Liver (tissue), 9 donors: ENCODE results near the gene BAHD1. TPM values are rescaled to one million over a fixed set of nuclear protein-coding genes. Genes with fewer than 3 reads are reported as not detected.

Experiments used
- DNase-seq: peaks from one replicate; pipeline ENCODE4 v3.0.0-alpha.2; 2017; ENCODE audit warnings: low spot score
- H3K27ac ChIP-seq, 2 donors: one replicate each; pipeline ENCODE4 v1.7.0; 2013; ENCODE audit warnings: inconsistent platforms in 2 of 2, low read length in 2 of 2, control low read depth in 1 of 2, low read depth in 1 of 2, mild to moderate bottlenecking in 1 of 2
- H3K27me3 ChIP-seq, 4 donors: one replicate each; pipeline versions ENCODE4 v1.6.1 to v1.7.0; 2013; ENCODE audit warnings: low read length in 3 of 4, inconsistent platforms in 1 of 4, mild to moderate bottlenecking in 1 of 4, moderate library complexity in 1 of 4; ENCODE audit not compliant: control insufficient read depth in 4 of 4, insufficient read depth in 4 of 4
- H3K36me3 ChIP-seq, 4 donors: one replicate each; pipeline versions ENCODE4 v1.6.1 to v1.7.0; 2013; ENCODE audit warnings: low read length in 3 of 4, mild to moderate bottlenecking in 3 of 4, low read depth in 1 of 4, moderate library complexity in 1 of 4; ENCODE audit not compliant: control insufficient read depth in 4 of 4, insufficient read depth in 3 of 4
- H3K4me1 ChIP-seq, 4 donors: one replicate each; pipeline versions ENCODE4 v1.6.1 to v1.7.0; 2013; ENCODE audit warnings: low read length in 3 of 4, mild to moderate bottlenecking in 3 of 4, moderate library complexity in 1 of 4; ENCODE audit not compliant: control insufficient read depth in 4 of 4, insufficient read depth in 4 of 4
- H3K4me3 ChIP-seq, 3 donors: one replicate each; pipeline versions ENCODE4 v1.6.1 to v1.7.0; 2013; ENCODE audit warnings: low read length in 3 of 3, control low read depth in 1 of 3, low read depth in 1 of 3, mild to moderate bottlenecking in 1 of 3
- H3K9ac ChIP-seq, 2 donors: one replicate each; pipeline ENCODE4 v1.7.0; 2013; ENCODE audit warnings: low read length in 2 of 2, mild to moderate bottlenecking in 2 of 2, moderate library complexity in 2 of 2, control low read depth in 1 of 2, low read depth in 1 of 2
- H3K9me3 ChIP-seq, 4 donors: one replicate each; pipeline versions ENCODE4 v1.6.1 to v1.7.0; 2013; ENCODE audit warnings: low read length in 3 of 4; ENCODE audit not compliant: control insufficient read depth in 4 of 4
- ATF3 ChIP-seq: IDR thresholded peaks from 2 replicates; pipeline ENCODE4 v1.6.1; 2016; ENCODE audit warnings: antibody characterized with exemption
- CTCF ChIP-seq: fragments of 150-350 bp; IDR thresholded peaks from 2 replicates; pipeline ENCODE4 v1.5.1; 2017; ENCODE audit warnings: improper control_type of control experiment, low read depth, low read length; ENCODE audit not compliant: missing input control
- FOXA1 ChIP-seq: IDR thresholded peaks from 2 replicates; pipeline ENCODE4 v1.6.1; 2016; ENCODE audit warnings: antibody characterized with exemption
- FOXA2 ChIP-seq: IDR thresholded peaks from 2 replicates; pipeline ENCODE4 v1.6.1; 2016; ENCODE audit warnings: antibody characterized with exemption
- GABPA ChIP-seq, 2 donors: IDR thresholded peaks in 1 of 2; conservative IDR thresholded peaks in 1 of 2; 2 replicates each; pipeline ENCODE4 v1.6.1; 2016; ENCODE audit warnings: antibody characterized with exemption in 2 of 2, mild to moderate bottlenecking in 1 of 2, moderate library complexity in 1 of 2
- HNF4A ChIP-seq, 2 donors: conservative IDR thresholded peaks; 2 replicates each; pipeline ENCODE4 v1.6.1; 2016; ENCODE audit warnings: antibody characterized with exemption in 2 of 2, mild to moderate bottlenecking in 2 of 2
- HNF4G ChIP-seq: IDR thresholded peaks from 2 replicates; pipeline ENCODE4 v1.6.1; 2016; ENCODE audit warnings: antibody characterized with exemption
- JUND ChIP-seq, 2 donors: IDR thresholded peaks; 2 replicates each; pipeline ENCODE4 v1.6.1; 2016; ENCODE audit warnings: antibody characterized with exemption in 2 of 2
- MAX ChIP-seq: IDR thresholded peaks from 2 replicates; pipeline ENCODE4 v1.6.1; 2016; ENCODE audit warnings: antibody characterized with exemption
- NR2F2 ChIP-seq: IDR thresholded peaks from 2 replicates; pipeline ENCODE4 v1.6.1; 2016; ENCODE audit warnings: antibody characterized with exemption
- RAD21 ChIP-seq, 2 donors: IDR thresholded peaks; 2 replicates each; pipeline ENCODE4 v1.6.1; 2016; ENCODE audit warnings: antibody characterized with exemption in 2 of 2, mild to moderate bottlenecking in 2 of 2
- REST ChIP-seq: IDR thresholded peaks from 2 replicates; pipeline ENCODE4 v1.6.1; 2016; ENCODE audit warnings: antibody characterized with exemption, mild to moderate bottlenecking
- RXRA ChIP-seq, 2 donors: IDR thresholded peaks; 2 replicates each; pipeline ENCODE4 v1.6.1; 2017 to 2018; ENCODE audit warnings: antibody characterized with exemption in 2 of 2, mild to moderate bottlenecking in 1 of 2
- SP1 ChIP-seq: IDR thresholded peaks from 2 replicates; pipeline ENCODE4 v1.6.1; 2018; ENCODE audit warnings: antibody characterized with exemption, mild to moderate bottlenecking
- TAF1 ChIP-seq: conservative IDR thresholded peaks from 2 replicates; pipeline ENCODE4 v1.6.1; 2016; ENCODE audit warnings: antibody characterized with exemption, mild to moderate bottlenecking
- YY1 ChIP-seq: IDR thresholded peaks from 2 replicates; pipeline ENCODE4 v1.6.1; 2016; ENCODE audit warnings: antibody characterized with exemption, mild to moderate bottlenecking
- ZBTB33 ChIP-seq: IDR thresholded peaks from 2 replicates; pipeline ENCODE4 v1.6.1; 2016; ENCODE audit warnings: antibody characterized with exemption
- WGBS: extraction: QIAGEN DNeasy Blood & Tissue Kit; methylation state at CpG from one replicate; pipeline ENCODE4 v1.1.7; 2013; 5-methylcytosine and 5-hydroxymethylcytosine counted together
- polyA plus RNA-seq, 2 donors: library from polyadenylated mRNA; stranded (reverse) in 1 of 2; unstranded in 1 of 2; fragments of 200-250 nt in 1 of 2; fragments of >200 nt in 1 of 2; fragmentation: Nextera tagmentation in 1 of 2; extraction: Ambion mirVana in 1 of 2; gene quantifications; one replicate each; pipeline versions ENCODE4 v1.2.1 to v1.2.3, GENCODE V29; 2013 to 2015
- total RNA-seq, 2 donors: library from RNA; depleted of rRNA; stranded (reverse); fragments of >200 nt; gene quantifications; one replicate each; pipeline ENCODE4 v1.2.3, GENCODE V29; 2014
- donor health status: healthy.
- donor health status: healthy.
- donor health status: healthy.
- donor health status: healthy.
- donor health status: healthy.

The BAHD1 gene
- total and polyA plus RNA-seq, 4 donors: 1.8 to 8.7 (median 6.6) TPM

- TF ChIP-seq RAD21 (IDR thresholded peaks at IDR 0.05) (no peak), FOXA1 (no peak), FOXA2 (no peak), SP1 (no peak), CTCF (no peak), ZBTB33 (no peak), MAX (no peak), HNF4G (no peak), JUND (IDR thresholded peaks at IDR 0.05) (no peak), YY1 (no peak), TAF1 (no peak), RXRA (IDR thresholded peaks at IDR 0.05) (no peak), HNF4A (conservative IDR thresholded peaks at IDR 0.05) (no peak), REST (no peak), NR2F2 (no peak)
- H3K36me3 ChIP-seq: no peaks in the 10 kb centered on the region
- H3K9ac ChIP-seq: no peak overlapping the region
- WGBS: 85% methylated on average over 4 of the region's 4 CpGs
- no peaks in the 10 kb centered on the region for H3K27me3 ChIP-seq
- H3K4me3 ChIP-seq: no peak overlapping the region
- no peaks in the 10 kb centered on the region for H3K4me1 ChIP-seq
- DNase-seq: no peak
- H3K27ac ChIP-seq: no peak overlapping the region
- H3K9me3 ChIP-seq: no peaks in the 10 kb centered on the region
Observed at GRCh38 chr15:40499931-40500330, 59.2 kb downstream of the BAHD1 start.

GRCh38 chr15:40500568-40501330 lies 60.0 kb downstream of the BAHD1 start:
- WGBS: 84% methylated on average over 4 of the region's 4 CpGs
- DNase-seq: no peak
- no peak overlapping the region for H3K27ac ChIP-seq
- no peak for TF ChIP-seq ATF3
- no peak for TF ChIP-seq GABPA (IDR thresholded peaks at IDR 0.05 in 1 of 2, conservative IDR thresholded peaks at IDR 0.05 in 1 of 2)
- no peak for TF ChIP-seq RXRA (IDR thresholded peaks at IDR 0.05)
- no peak for TF ChIP-seq YY1
- no peak for TF ChIP-seq HNF4A (conservative IDR thresholded peaks at IDR 0.05)
- TF ChIP-seq REST: no peak
- no peak for TF ChIP-seq FOXA2
- no peak for TF ChIP-seq JUND (IDR thresholded peaks at IDR 0.05)
- TF ChIP-seq RAD21 (IDR thresholded peaks at IDR 0.05): no peak
- TF ChIP-seq CTCF: no peak

More at GRCh38 chr15:40500568-40501330, 60.0 kb downstream of the BAHD1 start:
- no peak overlapping the region for H3K9ac ChIP-seq
- H3K36me3 ChIP-seq: no peaks in the 10 kb centered on the region
- no peaks in the 10 kb centered on the region for H3K9me3 ChIP-seq
- no peaks in the 10 kb centered on the region for H3K4me1 ChIP-seq
- no peak overlapping the region for H3K4me3 ChIP-seq
- H3K27me3 ChIP-seq: no peaks in the 10 kb centered on the region
